Activated CD4-positive, alpha-beta T cell treated with anti-CD3 and anti-CD28 coated beads, Interleukin-2, amount 50 U/mL, for 48 hours (primary cell): Measurements from ENCODE around the gene ZNF484.
"Not testable (repeated sequence)": the region's sequence is repeated elsewhere in the genome, so short reads cannot be mapped to it uniquely, and the experiment has no call there.

Source experiments
- DNase-seq, 2 experiments: peaks; one replicate each; pipeline ENCODE4 v3.0.0-alpha.2; 2020

The ZNF484 gene

DNA sequence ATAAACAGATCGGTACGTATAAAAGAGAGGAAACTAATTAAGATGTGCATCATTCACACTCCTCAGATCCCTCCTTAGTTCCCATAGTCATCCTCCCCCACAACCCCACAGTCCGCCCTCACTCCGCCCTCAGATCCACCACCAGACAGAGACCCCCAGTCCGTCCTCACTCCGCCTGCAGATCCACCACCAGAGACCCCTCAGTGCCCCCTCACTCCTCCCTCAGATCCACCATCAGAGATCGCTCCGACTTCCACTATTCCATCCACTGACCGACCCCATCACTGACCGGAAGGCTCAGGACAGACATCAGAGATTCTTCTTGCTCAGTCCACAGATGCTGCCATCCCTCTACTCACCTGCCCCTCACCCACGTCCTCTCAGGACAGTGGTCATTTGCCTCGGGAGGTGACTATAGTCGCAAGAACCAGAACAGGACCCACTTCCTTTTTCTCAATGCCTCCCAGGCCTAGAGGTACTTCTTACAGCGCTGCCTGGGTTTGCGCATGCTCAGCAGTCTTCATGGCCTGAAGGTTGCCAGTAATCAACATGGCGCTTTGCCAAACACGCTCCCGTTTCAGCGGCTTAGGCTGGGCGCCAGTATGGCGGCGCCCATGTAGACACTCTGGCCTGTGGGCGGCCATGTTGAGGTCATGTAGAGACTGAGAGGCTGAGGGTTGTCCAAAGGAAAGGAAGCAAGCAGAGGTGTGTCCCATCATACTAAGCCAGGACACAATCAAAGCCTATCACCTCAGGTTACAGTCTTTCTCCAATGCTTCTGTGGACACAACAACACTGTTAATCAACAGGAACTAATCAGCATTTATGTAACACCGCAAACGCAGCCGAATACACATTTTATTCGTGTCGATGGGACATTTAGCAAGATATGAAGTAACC, at the start of gene ZNF484:
Gene ZNF484 (minus strand): TSS at position 508 of the 900 bp plus-strand sequence. CDS start 3,009 bp downstream, outside the sequence.
- DNase-seq: peak; percentile 96 to 98

DNA sequence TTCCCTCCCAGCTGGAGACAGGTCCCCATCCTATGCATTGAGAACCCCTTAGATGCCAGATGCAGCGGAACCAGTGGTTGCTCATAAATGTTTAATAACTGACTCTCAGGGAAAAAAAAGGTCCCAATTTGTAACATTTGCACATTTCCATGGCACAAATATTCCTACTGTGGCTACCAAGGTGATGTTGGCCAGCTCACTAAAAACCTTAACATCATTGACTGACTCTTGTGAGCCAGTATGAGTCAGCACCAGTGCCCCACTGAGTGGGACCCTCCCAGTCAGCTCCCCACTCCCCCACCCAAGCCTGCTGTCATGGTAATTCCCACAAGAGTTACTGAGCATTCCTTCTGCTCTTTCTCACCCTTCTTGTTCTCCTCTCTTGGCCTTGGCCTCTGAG, 42.6 kb upstream of the ZNF484 start:
- DNase-seq: no peak

DNA sequence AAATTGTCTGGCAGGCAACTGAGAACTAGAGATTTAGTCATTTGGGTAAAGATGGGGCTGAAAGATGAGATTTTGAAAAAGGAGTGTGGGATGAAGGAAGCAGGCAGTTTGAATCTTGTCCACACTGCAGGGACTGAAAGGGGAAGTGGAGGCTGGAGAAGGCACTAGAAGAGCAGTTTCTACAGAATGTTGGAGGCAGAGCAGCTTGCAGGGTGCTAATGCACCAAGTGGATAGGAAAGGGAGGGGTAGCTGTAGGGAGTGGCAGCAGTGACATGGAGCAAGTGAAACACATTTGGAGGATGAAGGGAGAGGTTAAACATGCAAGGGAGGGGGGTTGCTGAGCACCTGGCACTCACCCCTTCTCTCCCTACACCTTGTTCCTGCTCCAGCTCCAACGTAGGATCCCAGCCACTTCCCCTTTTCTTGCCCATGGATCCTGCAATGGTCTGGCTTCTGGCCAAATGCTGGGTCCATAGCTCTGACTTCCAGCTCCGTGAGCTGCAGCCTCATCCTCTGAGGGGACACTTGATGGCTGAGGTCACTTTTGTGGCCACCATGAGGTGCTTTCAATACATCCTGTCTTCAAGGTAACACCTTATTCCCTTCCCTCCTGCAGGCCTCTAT, 39.5 kb upstream of the ZNF484 start:
- no peak for DNase-seq

DNA sequence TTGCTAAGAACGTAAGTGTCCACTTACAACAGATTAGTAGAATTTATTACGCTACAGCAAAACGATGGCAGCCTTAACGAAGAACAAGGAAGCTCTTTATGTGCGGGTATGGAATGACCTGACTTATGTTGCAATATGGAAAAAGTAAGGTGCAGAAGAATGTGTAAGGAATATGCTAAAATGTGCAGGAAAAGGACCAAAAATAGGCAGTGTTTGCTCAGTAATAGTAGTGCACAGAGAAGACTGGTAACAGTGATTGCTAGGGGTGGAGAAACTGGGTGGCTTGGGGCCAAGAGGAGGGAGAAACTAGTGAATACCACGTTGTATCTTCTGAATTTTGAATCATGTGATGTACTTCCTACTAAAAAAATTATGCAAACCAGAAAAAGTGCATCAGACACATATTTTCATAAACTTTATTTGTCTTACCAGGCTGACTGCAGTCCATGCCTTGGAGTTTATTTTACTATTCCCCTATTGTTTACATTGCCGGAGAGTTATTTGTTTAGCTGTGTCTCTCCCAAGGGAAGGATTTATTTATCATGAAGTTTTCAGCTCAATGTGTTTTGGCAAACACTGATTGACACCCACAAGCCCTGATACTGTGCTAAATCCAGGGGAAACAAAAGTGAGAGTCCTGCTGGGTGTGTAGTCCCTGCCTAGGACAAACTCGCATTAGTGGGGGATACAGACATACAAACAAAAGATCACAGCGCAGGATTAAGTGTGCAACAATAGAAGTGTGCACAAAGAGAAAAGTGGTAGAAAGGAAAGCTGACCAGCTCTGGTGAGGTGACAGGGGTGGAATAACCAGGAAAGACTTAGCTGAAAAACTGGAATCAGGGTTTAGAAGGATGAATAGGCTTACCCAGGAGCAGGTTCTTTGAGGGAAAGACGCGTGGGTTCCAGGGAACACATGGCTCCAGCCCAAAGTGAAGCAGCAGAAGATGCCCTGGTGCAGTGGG, 34.0 kb upstream of the ZNF484 start:
- DNase-seq: no peak

DNA sequence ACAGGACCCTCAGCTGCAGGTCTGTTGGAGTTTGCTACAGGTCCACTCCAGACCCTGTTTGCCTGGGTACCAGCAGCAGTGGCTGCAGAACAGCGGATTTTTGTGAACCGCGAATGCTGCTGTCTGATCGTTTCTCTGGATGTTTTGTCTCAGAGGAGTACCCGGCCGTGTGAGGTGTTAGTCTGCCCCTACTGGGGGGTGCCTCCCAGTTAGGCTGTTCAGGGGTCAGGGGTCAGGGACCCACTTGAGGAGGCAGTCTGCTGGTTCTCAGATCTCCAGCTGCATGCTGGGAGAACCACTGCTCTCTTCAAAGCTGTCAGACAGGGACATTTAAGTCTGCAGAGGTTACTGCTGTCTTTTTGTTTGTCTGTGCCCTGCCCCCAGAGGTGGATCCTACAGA, 27.3 kb upstream of the ZNF484 start:
- DNase-seq: not testable (repeated sequence)

DNA sequence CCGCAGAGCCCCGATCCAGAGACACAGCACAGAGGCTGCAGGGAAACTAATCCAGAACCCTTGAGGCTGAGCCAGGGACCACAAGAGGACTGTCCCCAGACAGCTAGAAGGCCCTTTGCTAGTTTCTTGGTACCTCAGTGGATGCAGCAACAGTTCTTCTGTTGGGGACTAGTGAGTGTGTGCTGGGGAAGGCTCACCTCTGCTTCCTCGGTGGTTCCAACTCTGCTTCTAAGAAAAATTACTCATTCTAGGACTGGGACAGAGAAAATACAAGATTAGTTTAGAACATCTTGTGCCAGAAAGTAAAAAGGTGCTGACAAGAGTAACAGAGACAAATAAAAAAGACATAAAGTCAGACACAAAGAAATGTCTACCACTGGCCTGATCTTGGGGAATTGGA, 19.5 kb upstream of the ZNF484 start:
- no peak for DNase-seq

DNA sequence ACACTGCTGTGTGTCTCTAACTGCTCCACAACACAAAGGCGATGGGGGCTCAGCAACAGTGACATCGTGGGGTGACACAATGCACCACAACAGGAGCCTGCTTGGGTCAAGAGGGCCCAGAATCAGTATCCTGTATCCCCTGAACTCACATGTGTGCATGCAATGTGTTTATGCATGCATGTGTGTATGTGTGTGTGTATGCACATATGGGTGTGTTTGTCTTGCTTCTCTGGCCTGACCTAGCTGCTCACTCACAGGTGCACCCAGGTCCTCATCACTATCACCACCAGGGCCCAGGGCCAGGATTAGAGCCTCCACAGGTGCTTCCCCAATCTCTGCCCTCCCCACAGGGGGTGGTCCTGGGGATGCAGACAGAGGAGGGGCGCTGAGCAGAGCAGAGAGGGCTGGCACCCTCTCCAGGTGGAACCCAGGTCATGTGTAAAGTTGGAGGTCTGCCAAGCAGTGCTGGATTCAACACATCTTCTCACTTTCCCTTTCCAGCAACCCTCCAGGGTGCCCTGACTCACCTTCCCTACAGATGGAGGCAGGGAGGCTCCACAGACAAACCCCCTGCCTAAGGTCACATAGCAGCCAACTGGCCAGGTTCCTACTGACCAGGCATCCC, 18.1 kb upstream of the ZNF484 start:
- DNase-seq: no peak

DNA sequence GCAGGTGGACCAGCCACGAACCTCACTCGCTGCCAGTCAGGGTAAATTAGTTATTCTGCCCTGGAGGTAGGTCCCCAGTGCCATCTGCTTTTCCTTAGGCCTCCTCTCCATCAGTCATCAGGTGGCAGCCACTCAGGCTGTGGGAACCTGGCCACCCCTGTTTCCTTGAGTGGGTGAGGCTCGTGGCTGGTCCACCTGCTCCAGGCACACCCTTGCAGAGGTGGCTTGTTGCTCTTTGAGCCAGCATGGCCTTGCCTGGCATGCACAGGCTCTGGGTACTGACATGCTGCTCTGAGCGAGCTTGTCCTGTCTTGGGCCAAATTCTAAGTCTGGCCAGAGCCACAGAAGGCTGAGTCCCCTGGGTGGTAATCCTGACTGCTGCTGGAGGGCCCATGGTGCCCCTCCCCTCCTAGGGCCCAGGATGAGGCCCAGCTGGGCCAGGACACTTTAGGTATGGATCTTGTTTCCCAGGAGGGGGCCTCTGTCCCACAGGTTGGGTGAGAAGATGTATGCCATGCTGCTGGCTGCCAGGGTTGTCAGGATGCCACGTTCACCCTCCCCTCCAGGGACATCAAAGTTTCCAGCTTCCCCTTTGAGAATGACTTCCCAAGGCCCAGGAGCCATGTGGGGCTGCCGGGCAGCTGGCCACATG, 17.0 kb upstream of the ZNF484 start:
- DNase-seq: no peak

DNA sequence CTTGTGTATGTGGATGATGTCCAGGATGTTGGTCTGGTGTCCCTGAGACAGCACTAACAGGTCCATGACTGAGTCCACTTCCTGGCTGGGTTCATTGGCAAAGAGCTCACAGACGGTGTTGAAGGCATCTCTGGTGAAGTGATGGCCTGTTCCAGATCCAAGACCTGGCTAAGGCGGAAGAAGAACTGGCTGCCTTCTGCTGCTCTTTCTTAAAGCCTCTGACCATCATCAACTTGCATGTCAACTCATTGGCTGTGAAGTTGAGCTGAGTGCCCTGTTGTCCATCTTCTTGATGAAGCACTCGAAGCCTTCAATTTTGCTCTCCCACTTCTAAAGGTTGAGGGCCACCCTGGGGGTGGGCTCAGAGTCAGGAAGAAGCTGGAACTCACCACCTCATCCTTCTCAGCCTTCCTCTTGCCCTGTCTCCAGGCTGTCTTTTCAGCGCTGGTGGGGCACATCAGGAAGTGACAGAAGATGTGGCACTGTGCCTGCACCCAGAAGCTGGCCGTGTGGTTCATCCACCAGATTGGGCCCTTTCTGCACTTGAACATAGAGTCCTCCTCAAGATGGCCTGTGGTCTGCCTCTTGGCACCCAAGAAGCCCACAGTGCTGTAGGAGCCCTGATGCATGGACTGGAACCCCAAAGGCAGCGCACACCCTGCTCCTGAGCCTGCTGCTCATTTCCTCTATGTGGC, 16.2 kb upstream of the ZNF484 start:
- DNase-seq: not testable (repeated sequence)

DNA sequence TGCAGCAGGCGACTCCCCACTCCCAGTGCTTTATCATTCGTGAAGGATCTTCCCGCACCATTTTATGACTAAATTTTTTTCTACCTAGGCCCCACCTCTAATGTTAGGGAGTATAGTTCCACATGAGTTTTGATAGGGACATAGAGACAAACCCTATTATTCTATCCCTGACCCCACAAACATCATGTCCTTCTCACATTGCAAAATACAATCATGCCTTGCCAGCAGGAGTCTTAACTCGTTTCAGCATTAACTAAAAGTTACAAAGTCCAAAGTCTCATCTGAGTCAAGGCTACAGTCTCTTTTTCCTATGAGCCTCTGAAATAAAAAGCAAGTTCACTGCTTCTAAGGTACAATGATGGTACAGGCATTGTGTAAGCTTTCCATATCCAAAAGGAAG, 14.4 kb upstream of the ZNF484 start:
- not testable (repeated sequence) for DNase-seq

DNA sequence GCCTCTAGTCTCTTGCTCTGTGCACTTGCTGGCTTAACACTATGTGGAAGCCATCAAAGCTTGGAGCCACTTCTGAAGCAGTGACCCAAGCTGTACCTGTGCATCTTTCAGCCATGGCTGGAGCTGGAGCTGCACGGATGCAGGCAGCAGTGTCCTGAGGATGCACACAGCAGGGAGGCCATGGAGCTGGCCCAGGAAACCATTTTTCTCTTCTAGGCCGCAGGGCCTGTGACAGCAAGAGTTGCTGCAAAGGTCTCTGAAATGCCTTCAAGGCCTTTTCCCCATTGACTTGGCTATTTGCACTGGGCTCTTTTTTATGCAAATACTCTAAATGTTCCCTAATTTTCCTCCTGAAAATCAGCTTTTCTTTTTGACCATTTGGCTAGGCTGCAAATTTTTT, 12.9 kb upstream of the ZNF484 start:
- no peak for DNase-seq

DNA sequence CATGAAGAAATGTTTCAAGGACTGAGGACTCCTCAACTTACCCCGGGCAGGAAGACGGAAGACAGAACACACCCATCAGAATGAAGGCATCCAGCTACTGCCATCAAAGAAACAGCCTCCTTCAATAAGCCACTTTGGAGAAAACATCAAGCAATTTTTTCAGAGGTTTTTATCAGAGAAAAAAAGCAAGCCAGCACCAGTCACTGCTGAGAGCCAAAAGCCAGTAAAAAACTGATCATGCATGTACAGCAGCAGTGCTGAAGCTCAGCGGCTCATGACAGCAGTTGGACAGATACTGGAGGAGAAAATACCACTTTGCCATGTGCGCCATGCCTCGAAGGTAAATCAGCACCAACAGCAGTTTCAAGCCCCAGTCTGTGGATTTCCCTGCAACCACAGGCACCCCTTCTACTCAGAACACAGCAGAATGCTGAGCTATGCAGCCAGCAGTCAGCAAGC, 10.1 kb upstream of the ZNF484 start:
- DNase-seq: no peak

DNA sequence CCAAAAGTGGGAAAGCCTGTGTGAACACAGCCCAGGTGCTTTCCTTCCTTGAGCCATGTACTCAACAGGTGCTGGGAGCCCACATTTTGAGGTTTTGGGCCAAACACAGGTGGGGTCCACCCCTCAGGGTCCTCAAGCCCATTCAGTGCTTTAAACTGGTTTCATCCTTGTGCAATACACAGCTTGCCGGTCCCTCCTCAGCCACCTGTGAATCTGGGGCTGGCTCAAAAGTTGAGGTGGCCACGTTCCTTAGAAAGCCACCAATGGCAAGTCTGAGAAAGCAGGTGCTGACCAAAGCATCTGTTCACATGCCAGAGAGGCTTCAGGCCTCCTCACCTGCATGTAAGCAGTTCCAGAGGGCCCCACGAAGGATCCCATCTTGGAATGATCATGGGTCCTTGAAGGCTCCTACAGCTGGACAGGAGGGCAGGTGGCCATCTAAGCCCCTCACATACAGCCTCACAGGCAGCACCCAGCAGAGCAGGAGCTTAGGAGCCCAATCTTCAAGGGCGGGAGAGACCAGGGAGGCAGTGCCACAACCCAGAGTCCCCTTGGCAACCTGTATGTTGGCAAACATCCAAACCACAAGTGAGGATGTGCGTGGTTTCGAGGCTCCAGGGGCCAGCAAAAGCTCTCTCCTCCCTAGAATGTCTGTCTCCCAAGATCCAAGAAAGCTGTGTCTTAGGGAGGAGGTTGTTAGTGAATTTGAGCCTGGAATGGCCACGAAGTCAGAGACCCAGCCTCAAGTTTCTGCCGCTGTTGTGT, 9.2 kb upstream of the ZNF484 start:
- DNase-seq: not testable (repeated sequence)

DNA sequence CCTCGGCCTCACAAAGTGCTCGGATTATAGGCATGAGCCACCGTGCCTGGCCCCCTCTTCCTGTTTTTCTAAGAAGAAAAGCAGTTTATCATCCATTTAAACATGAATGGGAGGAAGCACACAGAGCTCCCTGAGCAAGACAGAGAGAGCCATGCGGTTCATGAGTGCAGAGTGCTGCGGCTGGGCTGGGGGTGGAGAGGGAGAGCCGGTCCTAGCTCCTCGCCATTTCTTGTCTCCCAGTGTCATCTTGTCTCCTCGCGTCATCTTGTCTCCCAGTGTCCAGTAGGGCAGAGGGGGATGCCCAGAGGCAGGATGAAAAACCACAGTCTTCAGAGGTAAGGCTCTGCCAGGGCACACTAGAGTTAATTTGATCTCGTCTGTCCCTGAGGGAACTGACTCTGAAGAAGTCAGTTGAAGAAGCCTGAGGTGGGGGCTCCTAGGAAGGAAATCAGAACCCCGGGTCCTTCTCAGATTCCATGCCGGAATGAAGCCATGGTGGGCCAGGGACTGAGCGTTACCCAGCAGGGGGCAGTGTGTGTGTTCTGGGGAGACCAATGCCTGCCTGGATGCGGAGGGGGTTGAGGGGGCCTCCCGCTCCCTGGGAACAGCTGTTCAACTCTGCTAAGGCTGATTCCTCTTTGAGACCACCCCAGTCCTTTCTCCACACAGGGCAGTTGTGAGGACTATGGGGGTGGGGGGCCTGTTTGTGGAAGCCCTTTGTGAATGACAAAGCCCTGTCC, 6.0 kb upstream of the ZNF484 start:
- DNase-seq: not testable (repeated sequence)

DNA sequence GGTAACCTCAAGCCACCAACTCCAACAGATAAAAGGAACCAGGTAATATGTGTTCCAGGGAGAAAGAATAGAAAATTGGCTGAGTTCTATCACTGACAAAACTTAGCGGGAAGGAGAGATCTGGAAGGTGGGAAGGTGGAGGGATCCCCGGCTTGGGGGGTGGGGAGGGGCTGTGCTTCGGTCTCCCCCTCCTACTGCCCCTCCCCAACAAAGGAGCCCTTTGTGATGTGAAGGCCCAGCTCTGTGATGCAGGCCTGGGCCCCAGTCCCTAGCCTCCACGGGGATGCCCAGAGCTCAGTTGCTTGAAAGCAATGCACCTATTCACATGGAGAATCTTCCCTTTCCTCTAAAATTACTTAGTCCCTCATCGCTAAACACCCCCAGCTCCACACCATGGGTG, 4.4 kb upstream of the ZNF484 start:
- DNase-seq: no peak

DNA sequence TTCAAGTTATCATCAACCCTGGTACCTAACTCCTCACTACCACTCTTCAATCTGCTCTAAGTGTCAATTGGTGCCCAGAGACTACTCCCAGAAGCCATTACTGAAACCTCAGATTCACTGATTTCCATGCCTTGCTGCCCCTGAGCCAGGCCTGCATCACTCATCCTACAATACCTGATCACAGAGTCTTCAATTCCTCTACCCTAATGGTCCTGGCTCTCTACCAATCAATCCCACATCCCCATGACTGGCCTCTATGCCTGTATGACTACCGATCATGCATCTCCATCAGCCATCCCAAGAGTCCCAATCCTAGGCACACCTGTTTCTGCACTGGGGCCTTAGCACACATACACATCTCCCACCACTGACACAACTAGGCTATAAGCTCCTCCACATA, 2.5 kb downstream of the ZNF484 start:
- DNase-seq: no peak

DNA sequence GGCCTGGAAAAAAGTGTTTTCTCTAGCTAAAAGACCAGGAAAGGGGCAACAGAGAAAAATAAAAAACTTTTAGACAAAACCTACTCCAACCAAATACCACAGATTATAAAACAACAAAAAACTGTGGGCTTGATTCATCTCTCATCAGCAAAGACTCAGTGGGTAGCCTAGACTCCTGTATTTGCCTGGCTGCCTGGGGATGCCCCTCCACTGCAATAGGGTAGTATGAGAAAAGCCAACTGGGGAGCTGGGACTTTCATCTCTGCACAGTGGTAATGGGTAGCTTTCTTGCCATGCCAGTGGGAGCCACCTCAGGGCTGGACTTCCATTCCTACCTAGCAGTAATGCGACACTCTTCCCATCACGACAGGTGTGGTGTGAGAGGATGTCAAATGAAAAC, 7.5 kb downstream of the ZNF484 start:
- DNase-seq: no peak

DNA sequence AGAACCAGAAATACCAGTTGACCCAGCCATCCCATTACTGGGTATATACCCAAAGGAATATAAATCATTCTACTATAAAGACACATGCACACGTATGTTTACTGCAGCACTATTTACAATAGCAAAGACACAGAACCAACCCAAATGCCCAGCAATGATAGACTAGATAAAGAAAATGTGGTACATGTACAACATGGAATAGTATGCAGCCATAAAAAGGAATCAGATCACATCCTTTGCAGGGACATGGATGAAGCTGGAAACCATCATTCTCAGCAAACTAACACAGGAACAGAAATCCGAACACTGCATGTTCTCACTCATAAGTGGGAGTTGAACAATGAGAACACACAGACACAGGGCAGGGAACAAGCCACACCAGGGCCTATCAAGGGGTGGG, 11.2 kb downstream of the ZNF484 start:
- DNase-seq: not testable (repeated sequence)

DNA sequence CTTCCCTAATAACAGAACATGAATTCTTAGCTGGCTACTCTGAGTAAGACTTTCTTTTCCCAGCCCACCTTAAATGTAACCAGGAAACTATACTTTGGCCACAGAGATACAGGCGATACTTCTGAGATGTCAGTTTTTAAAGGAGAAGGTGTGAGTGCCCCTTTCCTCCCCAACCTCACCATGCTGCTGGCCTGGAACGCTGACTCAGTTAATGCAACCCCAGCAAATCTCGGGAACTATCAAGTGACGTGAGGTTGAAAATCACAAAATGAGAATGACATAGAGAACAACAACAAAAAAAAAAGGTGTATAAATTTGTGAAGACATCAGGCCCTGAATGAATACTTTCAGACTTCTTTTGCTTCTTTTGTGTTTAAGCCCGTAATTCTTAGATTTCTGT, 13.7 kb downstream of the ZNF484 start:
- no peak for DNase-seq

DNA sequence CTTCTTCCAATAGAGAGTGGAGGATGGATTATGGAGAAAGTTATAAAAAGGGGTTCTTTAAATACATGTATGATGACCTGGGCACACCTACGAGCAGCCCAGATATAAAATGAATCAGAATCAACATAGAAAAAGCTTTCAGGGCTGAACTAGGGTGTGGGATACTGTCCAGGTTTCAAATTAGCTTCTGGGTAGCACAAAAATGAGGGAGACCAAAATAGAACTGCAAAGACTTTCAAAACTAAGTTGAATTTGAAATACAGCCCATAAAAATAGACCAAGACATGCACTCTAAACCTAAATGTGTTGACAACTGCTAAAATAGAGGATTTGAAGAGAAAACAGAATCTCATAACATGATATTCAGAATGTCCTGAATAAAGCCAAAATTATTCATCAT, 17.0 kb downstream of the ZNF484 start:
- no peak for DNase-seq
